Hematopoietic multipotent progenitor cell (in vitro differentiated cells): ENCODE measurements around the gene ATP5F1E. TPM values are rescaled to one million over a fixed set of nuclear protein-coding genes. Genes with fewer than 3 reads are reported as not detected.
A peak's percentile ranks its signal among the peaks of the same experiment; 100 is the strongest.
"Not testable (repeated sequence)": the region's sequence is repeated elsewhere in the genome, so short reads cannot be mapped to it uniquely, and the experiment has no call there.

Experiments
- DNase-seq, 3 donors: peaks; one replicate each; pipeline ENCODE4 v3.0.0-alpha.2; 2011 to 2015; ENCODE audit warnings: low read depth in 2 of 3, low spot score in 2 of 3
- total RNA-seq: library from RNA; depleted of rRNA; stranded (reverse); fragments of >200 nt; gene quantifications from one replicate; pipeline ENCODE4 v1.2.3, GENCODE V29; 2012

ATP5F1E gene
- total RNA-seq, 1 donor = 6.7 TPM

GRCh38 chr20:58992911-58993310 lies 39.2 kb downstream of the ATP5F1E start:
- no peak for DNase-seq

- DNase-seq = no peak
Measured at GRCh38 chr20:58991715-58992114, 40.4 kb downstream of the ATP5F1E start.

GRCh38 chr20:58990651-58991445 lies 41.3 kb downstream of the ATP5F1E start:
- DNase-seq = no peak

GRCh38 chr20:58989196-58989595 lies 42.9 kb downstream of the ATP5F1E start:
- DNase-seq = no peak

GRCh38 chr20:58988565-58988882 lies 43.6 kb downstream of the ATP5F1E start:
- DNase-seq = no peak

- no peak for DNase-seq
Measured at GRCh38 chr20:58987790-58988564, 44.2 kb downstream of the ATP5F1E start.

- DNase-seq = no peak
Measured at GRCh38 chr20:58986968-58987517, 45.1 kb downstream of the ATP5F1E start.

- DNase-seq = no peak
Measured at GRCh38 chr20:58986286-58986967, 45.7 kb downstream of the ATP5F1E start.

- DNase-seq = no peak
Measured at GRCh38 chr20:58985656-58986055, 46.5 kb downstream of the ATP5F1E start.

- no peak for DNase-seq
Measured at GRCh38 chr20:58984691-58985090, 47.4 kb downstream of the ATP5F1E start.

- not testable (repeated sequence) for DNase-seq
Measured at GRCh38 chr20:58983115-58983468, 49.0 kb downstream of the ATP5F1E start.

GRCh38 chr20:58982406-58983114 lies 49.6 kb downstream of the ATP5F1E start:
- DNase-seq = no peak

GRCh38 chr20:58981628-58982364 lies 50.3 kb downstream of the ATP5F1E start:
- peak in 1 of 3 donors; percentile 31 for DNase-seq

GRCh38 chr20:58980711-58981627 lies 51.2 kb downstream of the ATP5F1E start, which contains the start of gene NELFCD:
TSS of gene NELFCD (plus strand) at chr20:58981256. CDS start at chr20:58981310, 54 bp downstream.
- DNase-seq = peak; percentile 84 to 90 (median 87)

- no peak for DNase-seq
Measured at GRCh38 chr20:58978351-58979190, 53.6 kb downstream of the ATP5F1E start.

- DNase-seq = no peak
Measured at GRCh38 chr20:58976061-58976730, 55.9 kb downstream of the ATP5F1E start.
